GM12864 (cell line): ENCODE measurements around the gene TMEM184A.
A peak's percentile ranks its signal among the peaks of the same experiment; 100 is the strongest.
"Not testable (repeated sequence)": the region's sequence is repeated elsewhere in the genome, so short reads cannot be mapped to it uniquely, and the experiment has no call there.

ENCODE experiments used
- DNase-seq: peaks from one replicate; pipeline ENCODE4 v3.0.0-alpha.2; 2011; ENCODE audit warnings: low read depth
- H3K4me3 ChIP-seq: 2 replicates; pipeline ENCODE4 v1.5.1; 2011; ENCODE audit warnings: mild to moderate bottlenecking, low read depth, low read length, control low read depth
- TF ChIP-seq, protein P1 (sequence below): IDR thresholded peaks from 2 replicates; pipeline ENCODE4 v1.5.1; 2011; ENCODE audit warnings: low read depth, mild to moderate bottlenecking, moderate library complexity, low read length, control low read depth, inconsistent platforms; ENCODE audit errors: missing control alignments

TMEM184A gene

DNA sequence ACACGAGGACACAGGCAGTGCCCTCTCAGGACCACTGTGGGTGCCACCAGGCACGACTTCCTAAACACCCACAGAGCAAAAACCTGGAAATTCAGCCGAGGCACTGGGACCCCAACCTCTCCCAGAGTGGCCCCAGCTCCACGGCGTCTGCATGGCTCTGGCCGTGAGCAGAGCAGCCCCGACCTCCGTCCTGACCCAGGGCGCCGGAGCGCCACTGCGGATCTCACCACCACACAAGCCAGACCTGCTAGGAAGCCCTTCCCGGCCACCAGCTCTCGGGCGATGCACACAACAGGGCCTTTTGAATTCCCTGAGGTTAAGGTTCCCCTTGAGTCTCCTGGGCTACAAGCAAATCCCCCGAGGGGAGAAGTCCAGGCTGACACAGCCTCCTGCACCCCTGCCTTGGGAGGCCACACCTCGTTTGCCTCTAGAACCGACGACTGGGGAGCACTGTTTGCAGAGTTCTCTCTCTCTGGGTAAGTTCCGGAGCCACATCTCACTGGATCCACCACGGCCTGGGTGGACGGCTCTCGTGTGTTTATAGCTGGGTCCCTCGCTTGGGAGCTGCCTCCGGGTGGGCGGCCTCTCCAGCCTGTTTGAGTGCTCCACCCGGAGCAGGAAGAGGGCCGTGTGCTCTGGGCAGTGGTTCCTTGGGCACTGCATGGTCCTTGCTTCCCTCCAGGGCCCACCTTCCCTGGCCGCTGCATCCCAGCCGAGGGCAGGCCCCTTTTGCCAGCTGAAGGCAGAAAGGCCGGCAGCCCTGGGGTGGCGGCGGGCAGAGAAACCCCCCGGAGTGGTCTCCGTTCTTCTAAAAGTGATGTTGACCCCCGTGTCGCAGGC is 29.4 kb upstream of the TMEM184A start:
- H3K4me3 ChIP-seq: no peak overlapping the region
- no peak for DNase-seq
- TF ChIP-seq, protein P1, sequence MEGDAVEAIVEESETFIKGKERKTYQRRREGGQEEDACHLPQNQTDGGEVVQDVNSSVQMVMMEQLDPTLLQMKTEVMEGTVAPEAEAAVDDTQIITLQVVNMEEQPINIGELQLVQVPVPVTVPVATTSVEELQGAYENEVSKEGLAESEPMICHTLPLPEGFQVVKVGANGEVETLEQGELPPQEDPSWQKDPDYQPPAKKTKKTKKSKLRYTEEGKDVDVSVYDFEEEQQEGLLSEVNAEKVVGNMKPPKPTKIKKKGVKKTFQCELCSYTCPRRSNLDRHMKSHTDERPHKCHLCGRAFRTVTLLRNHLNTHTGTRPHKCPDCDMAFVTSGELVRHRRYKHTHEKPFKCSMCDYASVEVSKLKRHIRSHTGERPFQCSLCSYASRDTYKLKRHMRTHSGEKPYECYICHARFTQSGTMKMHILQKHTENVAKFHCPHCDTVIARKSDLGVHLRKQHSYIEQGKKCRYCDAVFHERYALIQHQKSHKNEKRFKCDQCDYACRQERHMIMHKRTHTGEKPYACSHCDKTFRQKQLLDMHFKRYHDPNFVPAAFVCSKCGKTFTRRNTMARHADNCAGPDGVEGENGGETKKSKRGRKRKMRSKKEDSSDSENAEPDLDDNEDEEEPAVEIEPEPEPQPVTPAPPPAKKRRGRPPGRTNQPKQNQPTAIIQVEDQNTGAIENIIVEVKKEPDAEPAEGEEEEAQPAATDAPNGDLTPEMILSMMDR: no peak

DNA sequence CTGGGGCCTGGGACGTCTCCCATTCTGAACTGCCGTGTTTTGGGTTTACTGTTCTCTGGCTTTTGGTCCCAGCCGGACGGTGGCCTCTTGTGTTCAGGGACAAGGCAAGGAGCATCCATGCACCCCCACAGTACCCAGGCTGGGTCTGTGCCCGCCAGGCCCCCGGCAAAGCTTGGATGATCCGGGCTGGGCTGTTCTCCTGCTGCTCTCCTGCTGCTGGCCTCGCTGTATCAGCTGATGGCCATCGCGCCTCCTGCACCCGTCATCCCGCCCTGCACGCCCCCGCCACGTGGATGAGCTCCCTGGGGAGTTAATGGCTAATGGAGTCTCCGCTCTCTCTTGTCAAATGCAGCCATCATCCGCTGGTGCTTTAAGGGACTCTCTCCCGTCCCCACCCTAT is 28.7 kb upstream of the TMEM184A start:
- TF ChIP-seq, protein P1: no peak

DNA sequence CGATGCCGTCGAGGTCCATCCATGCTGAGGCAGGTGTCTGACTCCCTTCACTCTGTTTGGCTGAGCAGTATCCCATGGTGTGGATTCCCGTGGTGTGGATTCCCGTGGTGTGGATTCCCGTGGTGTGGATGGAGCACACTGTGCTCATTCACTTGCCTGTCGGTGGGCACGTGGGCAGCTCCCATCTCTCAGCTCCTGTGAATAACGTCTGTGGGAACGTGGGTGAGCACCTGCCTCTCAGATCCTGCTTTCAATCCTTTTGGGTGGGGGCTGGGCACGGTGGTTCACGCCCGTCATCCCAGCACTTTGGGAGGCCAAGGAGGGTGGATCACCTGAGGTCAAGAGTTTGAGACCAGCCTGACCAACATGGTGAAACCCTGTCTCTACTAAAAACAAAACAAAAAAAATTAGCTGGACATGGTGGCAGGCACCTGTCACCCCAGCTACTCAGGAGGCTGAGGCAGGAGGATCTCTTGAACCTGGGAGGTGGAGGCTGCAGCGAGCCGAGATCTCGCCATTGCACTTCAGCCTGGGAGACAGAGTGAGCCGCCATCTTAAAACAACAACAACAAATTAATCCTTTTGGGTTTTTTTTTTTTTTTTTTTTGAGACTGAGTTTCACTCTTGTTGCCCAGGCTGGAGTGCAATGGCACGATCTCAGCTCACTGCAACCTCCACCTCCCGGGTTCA is 27.4 kb upstream of the TMEM184A start:
- DNase-seq, H3K4me3 ChIP-seq: not testable (repeated sequence)

More for the DNA sequence above, 28.7 kb upstream of the TMEM184A start:
- DNase-seq: no peak
- no peak overlapping the region for H3K4me3 ChIP-seq

DNA sequence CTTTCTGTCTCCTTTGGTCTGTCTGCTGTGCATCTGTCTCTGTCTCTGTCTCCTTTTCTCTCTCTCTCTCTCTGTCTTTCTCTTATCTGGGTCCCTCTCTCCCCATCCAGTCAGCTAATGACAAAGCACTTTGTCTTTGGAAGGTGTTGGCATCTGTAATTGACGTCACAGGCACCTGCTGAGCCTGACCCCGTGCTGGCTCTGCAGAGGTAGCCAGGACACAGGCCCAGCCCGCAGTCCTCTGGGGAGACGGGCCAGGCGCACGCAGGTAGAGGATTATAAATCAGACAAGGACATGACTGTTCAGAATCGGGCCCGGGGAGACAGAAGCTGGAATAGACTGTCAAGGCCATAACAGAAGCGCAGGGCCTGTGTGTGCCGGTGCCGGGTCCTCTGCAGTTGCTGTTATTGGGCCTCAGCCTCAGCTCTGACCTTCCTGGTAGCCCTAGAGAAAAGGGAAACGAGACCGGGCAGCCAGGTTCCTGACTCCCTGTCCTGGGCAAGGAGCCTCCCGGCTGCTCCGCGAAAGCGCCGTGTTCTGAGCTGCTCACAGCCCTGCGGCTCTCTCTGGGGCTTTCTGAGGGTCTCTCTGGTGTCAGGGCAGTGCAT is 24.5 kb upstream of the TMEM184A start:
- no peak for DNase-seq
- TF ChIP-seq, protein P1: no peak
- no peak overlapping the region for H3K4me3 ChIP-seq

DNA sequence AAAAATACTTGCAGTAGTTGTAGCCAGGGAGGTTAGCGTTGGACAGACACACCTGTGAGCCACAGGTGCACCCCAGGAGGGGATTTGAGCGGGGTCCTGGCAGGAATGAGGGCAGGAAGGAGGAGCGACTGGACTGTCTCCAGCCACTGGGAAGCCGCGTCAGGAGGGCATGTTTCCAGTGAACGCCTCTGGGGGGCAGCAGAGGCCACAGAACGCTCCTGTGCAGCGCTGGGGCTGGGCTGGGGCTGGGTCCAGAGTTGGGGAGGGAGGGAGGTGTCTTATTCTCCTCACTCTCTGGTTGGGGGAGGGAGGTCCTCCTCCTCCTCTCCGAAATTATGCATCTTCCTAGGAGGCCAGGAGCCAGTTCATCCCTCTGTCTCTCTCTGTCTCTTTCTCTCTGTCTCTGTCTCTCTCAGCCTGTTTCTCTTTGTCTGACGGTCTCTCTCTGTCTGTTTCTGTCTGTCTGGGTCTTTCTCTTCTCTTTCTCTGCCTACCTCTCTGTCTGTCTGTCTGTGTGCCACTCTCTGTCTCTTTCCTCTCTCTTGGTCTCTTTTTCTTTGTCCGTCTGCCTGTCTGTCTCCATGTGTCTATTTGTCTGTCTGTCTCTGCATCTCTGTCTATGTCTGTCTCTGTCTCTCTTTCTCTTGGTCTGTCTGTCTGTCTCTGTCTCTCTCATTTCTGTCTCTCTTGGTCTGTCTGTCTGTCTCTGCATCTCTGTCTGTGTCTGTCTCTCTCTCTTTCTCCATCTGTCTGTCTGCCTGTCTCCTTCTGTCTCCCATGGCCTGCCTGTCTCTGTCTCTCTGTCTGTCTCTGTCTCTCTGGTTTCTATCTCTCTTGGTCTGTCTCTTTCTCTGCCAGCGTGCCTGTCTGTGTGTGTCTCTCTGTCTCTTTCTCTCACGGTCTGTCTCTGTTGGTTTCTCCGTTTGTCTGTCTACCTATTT is 23.7 kb upstream of the TMEM184A start:
- no peak overlapping the region for H3K4me3 ChIP-seq
- no peak for DNase-seq
- TF ChIP-seq, protein P1: peak; percentile 93

DNA sequence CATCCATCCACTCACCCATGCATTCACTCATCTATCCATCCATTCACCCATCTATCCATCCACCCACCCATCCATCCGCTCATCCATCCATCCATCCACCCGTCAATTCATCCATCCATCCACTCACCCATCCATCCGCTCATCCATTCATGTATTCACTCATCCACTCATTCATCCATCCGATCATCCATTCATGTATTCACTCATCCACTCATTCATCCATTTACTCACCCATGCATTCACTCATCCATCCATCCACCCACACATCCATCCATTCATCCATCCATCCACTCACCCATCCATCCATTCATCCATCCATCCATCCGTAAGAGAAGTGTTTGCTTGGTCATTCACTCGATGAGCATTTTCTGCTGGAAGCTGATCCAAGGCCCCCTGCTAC is 22.5 kb upstream of the TMEM184A start:
- no peak for DNase-seq
- TF ChIP-seq, protein P1: no peak
- no peak overlapping the region for H3K4me3 ChIP-seq
